H1 (cell line): ENCODE results near the gene SPRED1. TPM values are rescaled to one million over a fixed set of nuclear protein-coding genes. Genes with fewer than 3 reads are reported as not detected.

Source experiments
- CTCF ChIA-PET: fragments of 300-600 bp; sonication (Branson Sonifier 250); formaldehyde crosslinking; loops from one replicate; lab custom pipeline; 2021; ENCODE audit not compliant: partially characterized antibody; lab: Charles Lee
- POLR2A ChIA-PET: fragments of 300-600 bp; sonication (Branson Sonifier 250); formaldehyde crosslinking; loops from one replicate; lab custom pipeline; 2021; ENCODE audit warnings: inconsistent platforms; ENCODE audit not compliant: partially characterized antibody; lab: Charles Lee
- DNase-seq, 2 experiments: peaks; one replicate each; pipeline versions ENCODE4 v3.0.0 to v3.0.0-alpha.2; 2010 to 2022; ENCODE audit warnings: low spot score in 2 of 2, low read depth in 1 of 2, mixed read lengths in 1 of 2
- FAIRE-seq: peaks from 2 replicates; lab custom pipeline; 2011; peaks lifted over from hg19 to GRCh38; lab: Jason Lieb, UNC
- H2AFZ ChIP-seq: 2 replicates; pipeline ENCODE4 v1.8.1; 2012; ENCODE audit warnings: low read length, inconsistent platforms
- H2AK5ac ChIP-seq: 2 replicates; pipeline ENCODE4 v1.6.1; 2013; ENCODE audit warnings: low read depth, low read length
- H2BK120ac ChIP-seq: replicated peaks from 2 replicates; pipeline ENCODE3; 2013; ENCODE audit warnings: low read depth, low read length, inconsistent platforms
- H2BK12ac ChIP-seq: 2 replicates; pipeline ENCODE4 v1.6.1; 2013; ENCODE audit warnings: low read depth, low read length
- H2BK15ac ChIP-seq: 2 replicates; pipeline ENCODE4 v1.6.1; 2013; ENCODE audit warnings: low read length
- H2BK20ac ChIP-seq: 2 replicates; pipeline ENCODE4 v1.6.1; 2013; ENCODE audit warnings: low read length
- H2BK5ac ChIP-seq: 2 replicates; pipeline ENCODE4 v1.6.1; 2013; ENCODE audit warnings: low read depth, low read length
- H3K14ac ChIP-seq: 2 replicates; pipeline ENCODE4 v1.6.1; 2013; ENCODE audit warnings: inconsistent platforms; ENCODE audit not compliant: insufficient read length
- H3K18ac ChIP-seq: 2 replicates; pipeline ENCODE4 v1.6.1; 2013; ENCODE audit warnings: low read length; ENCODE audit errors: extremely low read depth
- H3K23ac ChIP-seq: 2 replicates; pipeline ENCODE4 v1.6.1; 2013; ENCODE audit warnings: inconsistent platforms; ENCODE audit not compliant: insufficient read length
- H3K23me2 ChIP-seq: 2 replicates; pipeline ENCODE4 v1.6.1; 2013; ENCODE audit warnings: low read depth, low read length
- H3K27ac ChIP-seq: 2 replicates; pipeline ENCODE4 v1.6.1; 2011; ENCODE audit warnings: low read depth, low read length, inconsistent platforms
- H3K27me3 ChIP-seq, 4 experiments: replicated peaks in 1 of 4; 1 replicate in 1 of 4; 2 replicates in 3 of 4; pipeline versions ENCODE4 v1.6.1 to v1.8.1; 2011 to 2013; ENCODE audit warnings: low read length in 3 of 4, mild to moderate bottlenecking in 3 of 4, inconsistent platforms in 2 of 4, mixed read lengths in 2 of 4, moderate library complexity in 1 of 4; ENCODE audit not compliant: control insufficient read depth in 3 of 4, insufficient read depth in 3 of 4; ENCODE audit errors: extremely low read depth in 1 of 4
- H3K36me3 ChIP-seq, 4 experiments: 2 replicates each; pipeline versions ENCODE4 v1.6.1 to v1.8.1; 2011 to 2013; ENCODE audit warnings: mild to moderate bottlenecking in 4 of 4, low read length in 3 of 4, moderate library complexity in 2 of 4, control low read depth in 1 of 4, inconsistent platforms in 1 of 4; ENCODE audit not compliant: insufficient read depth in 4 of 4, control insufficient read depth in 2 of 4
- H3K4ac ChIP-seq: replicated peaks from 2 replicates; pipeline ENCODE3; 2013; ENCODE audit warnings: low read length, low read depth, mixed read lengths, inconsistent platforms; ENCODE audit not compliant: insufficient read length
- H3K4me1 ChIP-seq, 4 experiments: replicated peaks in 1 of 4; 1 replicate in 1 of 4; 2 replicates in 3 of 4; pipeline versions ENCODE4 v1.6.1 to v1.8.1; 2011 to 2013; ENCODE audit warnings: low read length in 3 of 4, inconsistent platforms in 2 of 4, mixed read lengths in 1 of 4; ENCODE audit not compliant: insufficient read depth in 4 of 4, control insufficient read depth in 3 of 4
- H3K4me2 ChIP-seq, 2 experiments: 2 replicates each; pipeline versions ENCODE4 v1.6.1 to v1.8.1; 2011 to 2013; ENCODE audit warnings: low read depth in 2 of 2, low read length in 2 of 2, control low read depth in 1 of 2, inconsistent platforms in 1 of 2, mild to moderate bottlenecking in 1 of 2; ENCODE audit not compliant: insufficient read depth in 1 of 2
- H3K4me3 ChIP-seq, 4 experiments: fragments of 200-600, 300-600 bp in 1 of 4; sonication (generic), shearing (Covaris generic), sonication (Bioruptor Twin) in 1 of 4; 2 replicates each; pipeline versions ENCODE4 v1.5.1 to v1.8.1; 2011 to 2016; ENCODE audit warnings: low read length in 4 of 4, low read depth in 3 of 4, control low read depth in 2 of 4, inconsistent platforms in 2 of 4, mild to moderate bottlenecking in 2 of 4, mixed read lengths in 1 of 4, moderate library complexity in 1 of 4; ENCODE audit not compliant: insufficient read depth in 2 of 4; ENCODE audit errors: extremely low read depth in 1 of 4
- H3K56ac ChIP-seq: replicated peaks from 2 replicates; pipeline ENCODE3; 2013; ENCODE audit warnings: low read depth, mild to moderate bottlenecking, mixed read lengths, low read length, inconsistent platforms; ENCODE audit not compliant: insufficient read length
- H3K79me1 ChIP-seq: 2 replicates; pipeline ENCODE4 v1.6.1; 2013; ENCODE audit warnings: low read depth, low read length, control low read depth
- H3K79me2 ChIP-seq, 2 experiments: 2 replicates each; pipeline versions ENCODE4 v1.6.1 to v1.8.1; 2012 to 2013; ENCODE audit warnings: low read length in 2 of 2, mild to moderate bottlenecking in 2 of 2, inconsistent platforms in 1 of 2; ENCODE audit not compliant: insufficient read depth in 2 of 2, control insufficient read depth in 1 of 2
- H3K9ac ChIP-seq, 4 experiments: replicated peaks in 1 of 4; 1 replicate in 1 of 4; 2 replicates in 3 of 4; pipeline versions ENCODE4 v1.6.1 to v1.8.1; 2011 to 2013; ENCODE audit warnings: low read depth in 3 of 4, low read length in 3 of 4, control low read depth in 2 of 4, mild to moderate bottlenecking in 2 of 4, moderate library complexity in 2 of 4, inconsistent platforms in 1 of 4; ENCODE audit errors: extremely low read depth in 1 of 4
- H3K9me3 ChIP-seq, 2 experiments: 2 replicates each; pipeline versions ENCODE4 v1.6.1 to v1.8.1; 2012 to 2013; ENCODE audit warnings: mild to moderate bottlenecking in 2 of 2, moderate library complexity in 2 of 2, control low read depth in 1 of 2, inconsistent platforms in 1 of 2, low read depth in 1 of 2, low read length in 1 of 2, mixed read lengths in 1 of 2; ENCODE audit not compliant: insufficient read depth in 2 of 2
- H4K20me1 ChIP-seq, 2 experiments: replicated peaks in 1 of 2; 2 replicates each; pipeline versions ENCODE3 to v1.8.1; 2011 to 2013; ENCODE audit warnings: inconsistent platforms in 2 of 2, low read length in 2 of 2, mild to moderate bottlenecking in 1 of 2; ENCODE audit not compliant: insufficient read depth in 2 of 2, control insufficient read depth in 1 of 2
- H4K5ac ChIP-seq: 2 replicates; pipeline ENCODE4 v1.6.1; 2013; ENCODE audit warnings: low read length, low read depth, mixed read lengths, inconsistent platforms; ENCODE audit not compliant: insufficient read length
- H4K8ac ChIP-seq: 2 replicates; pipeline ENCODE4 v1.8.0; 2013; ENCODE audit warnings: mild to moderate bottlenecking, moderate library complexity, low read length, inconsistent platforms; ENCODE audit not compliant: insufficient read depth; ENCODE audit errors: extremely low read depth
- H4K91ac ChIP-seq: replicated peaks from 2 replicates; pipeline ENCODE3; 2013; ENCODE audit warnings: low read length, mixed read lengths, inconsistent platforms; ENCODE audit not compliant: insufficient read length
- WGBS, 2 experiments: shearing (Covaris generic) in 1 of 2; methylation state at CpG; one replicate each; pipeline versions ENCODE4 v1.1.6 to v1.1.7; 2013 to 2015; ENCODE audit warnings: low lambda C conversion rate in 2 of 2, mixed read lengths in 2 of 2, inconsistent platforms in 1 of 2, low coverage in 1 of 2, missing lambda C conversion rate in 1 of 2; ENCODE audit not compliant: insufficient replicate concordance in 2 of 2, insufficient coverage in 1 of 2, insufficient read length in 1 of 2; ENCODE audit errors: extremely low coverage in 1 of 2, missing lambda C conversion rate in 1 of 2; 5-methylcytosine and 5-hydroxymethylcytosine counted together
- polyA plus RNA-seq, 7 experiments: library from polyadenylated mRNA; depleted of rRNA in 3 of 7; stranded (reverse) in 5 of 7; unstranded in 2 of 7; fragments of >200 nt in 5 of 7; fragments of 200-250 nt in 2 of 7; gene quantifications; 1 replicate in 5 of 7; 2 replicates in 1 of 7; 4 replicates in 1 of 7; pipeline versions ENCODE4 v1.2.1 to v1.2.3, GENCODE V29; 2011 to 2013; ENCODE audit warnings: missing spikeins in 2 of 7, mixed read lengths in 2 of 7
- total RNA-seq: library from RNA; stranded (reverse); fragmentation: NEBNext Ultra II Directional; extraction: Animal tissue kit (Norgen Biotek cat#: 25700); gene quantifications from 2 replicates; pipeline ENCODE4 v1.2.1, GENCODE V29; 2021

Gene SPRED1
- total and polyA plus RNA-seq, 2 of the 8 experiments (the other 6 are each of a cell fraction or from before 2014, with no cell fraction given): 5.5 to 30.3 TPM

- DNase-seq (no peak), FAIRE-seq (no peak)
- H4K91ac ChIP-seq: no peak overlapping the region
- H2BK120ac ChIP-seq: no peak overlapping the region
- H2AFZ ChIP-seq: no peak overlapping the region
- H3K4me2 ChIP-seq: no peak overlapping the region
- H4K8ac ChIP-seq: no peak overlapping the region
- no peak overlapping the region for H3K4me3 ChIP-seq
- H2AK5ac ChIP-seq: no peak overlapping the region
- WGBS, 2 experiments: 88% methylated on average over 2 of the region's 2 CpGs; no CpG with 5 or more reads in 1 of the 2 experiments
- H4K20me1 ChIP-seq: no peaks in the 10 kb centered on the region
- H3K4ac ChIP-seq: no peak overlapping the region
- H3K56ac ChIP-seq: no peak overlapping the region
- ChIA-PET CTCF (no interaction called here), POLR2A (interaction anchor here (2.6 kb wide), 1 partner anchor 10 kb away, joined by 21 read pairs; the partner anchor contains the start of gene SPRED1)
- H3K27ac ChIP-seq: no peak overlapping the region
- no peaks in the 10 kb centered on the region for H3K9me3 ChIP-seq
- H3K4me1 ChIP-seq: peaks cover 0 to 2% (median 0%) of the 10 kb centered on the region in 4 experiments; a peak in 1 of 7 replicates
- H3K14ac ChIP-seq: no peak overlapping the region
- no peaks in the 10 kb centered on the region for H3K27me3 ChIP-seq
- H3K79me2 ChIP-seq: no peaks in the 10 kb centered on the region
- no peak overlapping the region for H3K18ac ChIP-seq
- no peak overlapping the region for H2BK15ac ChIP-seq
- H2BK5ac ChIP-seq: no peak overlapping the region
- H3K23ac ChIP-seq: no peak overlapping the region
- no peaks in the 10 kb centered on the region for H3K36me3 ChIP-seq
- no peak overlapping the region for H4K5ac ChIP-seq
- H2BK12ac ChIP-seq: no peak overlapping the region
- H2BK20ac ChIP-seq: no peak overlapping the region
- H3K79me1 ChIP-seq: no peaks in the 10 kb centered on the region
- no peaks in the 10 kb centered on the region for H3K23me2 ChIP-seq
- no peak overlapping the region for H3K9ac ChIP-seq
These were observed 10.6 kb upstream of the SPRED1 start for GRCh38 chr15:38242055-38242454.
